Lower lobe of right lung (tissue), 2 donors: ENCODE results near the gene SPRY2. TPM values are rescaled to one million over a fixed set of nuclear protein-coding genes. Genes with fewer than 3 reads are reported as not detected.

Experiments
- ATAC-seq, 2 donors: fragments of 200-7000 bp; cut with Tn5 transposase; one replicate each; pipeline ENCODE4 v1.9.1; 2020 to 2022; ENCODE audit warnings: mild to moderate bottlenecking in 2 of 2, moderate library complexity in 2 of 2
- DNase-seq: peaks from one replicate; pipeline ENCODE4 v3.0.0-alpha.2; 2020
- H3K27ac ChIP-seq: fragments of 200-600 bp; one replicate; pipeline ENCODE4 v1.8.0; 2022
- H3K27me3 ChIP-seq: fragments of 200-600 bp; one replicate; pipeline ENCODE4 v1.8.0; 2022; ENCODE audit warnings: low read depth
- H3K36me3 ChIP-seq: fragments of 200-600 bp; one replicate; pipeline ENCODE4 v1.8.0; 2022; ENCODE audit warnings: mild to moderate bottlenecking
- H3K4me1 ChIP-seq: fragments of 200-600 bp; one replicate; pipeline ENCODE4 v1.8.0; 2022
- H3K4me3 ChIP-seq: fragments of 200-600 bp; one replicate; pipeline ENCODE4 v1.8.0; 2022; ENCODE audit warnings: mild to moderate bottlenecking
- H3K9me3 ChIP-seq: fragments of 200-600 bp; one replicate; pipeline ENCODE4 v1.8.0; 2022
- intact Hi-C: fragments of 100-400 bp; cut with DNase I; formaldehyde crosslinking; loops from one replicate; pipeline ENCODE4 v1.11.0; 2022
- total RNA-seq: library from RNA; stranded (reverse); fragmentation: NEBNext Ultra II Directional; extraction: Animal tissue kit (Norgen Biotek cat#: 25700); gene quantifications from one replicate; pipeline ENCODE4 v1.2.1, GENCODE V29; 2021
- TF ChIP-seq, protein P1 (sequence below): fragments of 200-600 bp; IDR thresholded peaks from one replicate; pipeline ENCODE4 v1.8.0; 2022; ENCODE audit warnings: antibody characterized with exemption, mild to moderate bottlenecking
- donor health status: DM: no; HTN: yes; CAD: no; lungs with severe emphysema.

The SPRY2 gene
- total RNA-seq, 1 donor from 2014 or later = 44.6 TPM

DNA sequence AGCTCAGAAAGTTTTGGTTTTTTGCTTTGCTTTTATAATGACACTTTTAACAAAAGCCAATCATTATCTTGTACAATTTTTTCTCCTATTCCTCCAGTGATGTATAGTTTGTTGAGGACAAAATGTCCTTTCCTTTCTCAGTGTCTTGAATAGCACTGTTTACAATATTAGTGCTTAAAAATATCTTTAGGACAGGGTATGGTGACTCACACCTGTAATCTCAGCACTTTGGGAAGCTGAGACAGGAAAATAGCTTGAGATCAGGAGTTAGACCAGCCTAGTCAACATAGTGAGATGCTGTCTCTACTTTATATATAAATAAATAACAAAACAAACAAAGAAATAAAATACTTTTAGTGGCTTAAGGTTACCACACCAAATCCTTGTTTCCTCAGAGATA is 41.9 kb downstream of the SPRY2 start:
- no peaks in the 10 kb centered on the region for H3K36me3 ChIP-seq
- no peak overlapping the region for H3K27ac ChIP-seq
- ATAC-seq (no peak), DNase-seq (no peak)
- no peaks in the 10 kb centered on the region for H3K27me3 ChIP-seq
- TF ChIP-seq, protein P1, sequence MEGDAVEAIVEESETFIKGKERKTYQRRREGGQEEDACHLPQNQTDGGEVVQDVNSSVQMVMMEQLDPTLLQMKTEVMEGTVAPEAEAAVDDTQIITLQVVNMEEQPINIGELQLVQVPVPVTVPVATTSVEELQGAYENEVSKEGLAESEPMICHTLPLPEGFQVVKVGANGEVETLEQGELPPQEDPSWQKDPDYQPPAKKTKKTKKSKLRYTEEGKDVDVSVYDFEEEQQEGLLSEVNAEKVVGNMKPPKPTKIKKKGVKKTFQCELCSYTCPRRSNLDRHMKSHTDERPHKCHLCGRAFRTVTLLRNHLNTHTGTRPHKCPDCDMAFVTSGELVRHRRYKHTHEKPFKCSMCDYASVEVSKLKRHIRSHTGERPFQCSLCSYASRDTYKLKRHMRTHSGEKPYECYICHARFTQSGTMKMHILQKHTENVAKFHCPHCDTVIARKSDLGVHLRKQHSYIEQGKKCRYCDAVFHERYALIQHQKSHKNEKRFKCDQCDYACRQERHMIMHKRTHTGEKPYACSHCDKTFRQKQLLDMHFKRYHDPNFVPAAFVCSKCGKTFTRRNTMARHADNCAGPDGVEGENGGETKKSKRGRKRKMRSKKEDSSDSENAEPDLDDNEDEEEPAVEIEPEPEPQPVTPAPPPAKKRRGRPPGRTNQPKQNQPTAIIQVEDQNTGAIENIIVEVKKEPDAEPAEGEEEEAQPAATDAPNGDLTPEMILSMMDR = no peak
- intact Hi-C loops = no loop called here
- no peaks in the 10 kb centered on the region for H3K4me1 ChIP-seq
- H3K4me3 ChIP-seq = no peak overlapping the region
- H3K9me3 ChIP-seq = no peaks in the 10 kb centered on the region

DNA sequence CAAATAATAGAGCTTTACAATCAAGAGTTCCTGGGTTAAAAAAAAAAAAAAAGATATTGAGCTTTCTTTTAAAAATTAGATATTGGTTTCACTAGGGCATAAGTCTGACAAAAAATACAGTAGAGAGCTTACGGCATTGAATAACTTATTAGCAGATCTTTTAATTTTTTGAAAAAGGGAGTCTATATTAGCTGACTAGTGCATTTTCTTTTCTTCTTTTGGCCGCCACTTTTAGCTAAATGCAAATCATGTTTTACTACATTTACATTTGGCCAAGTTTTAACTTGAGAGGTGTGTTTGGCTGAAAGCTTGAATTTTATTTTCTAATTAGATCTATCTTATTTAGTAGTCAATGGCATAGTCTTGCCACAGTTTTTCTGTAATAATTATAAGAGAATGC is 43.4 kb downstream of the SPRY2 start:
- no peak for DNase-seq
- TF ChIP-seq, protein P1 = no peak

DNA sequence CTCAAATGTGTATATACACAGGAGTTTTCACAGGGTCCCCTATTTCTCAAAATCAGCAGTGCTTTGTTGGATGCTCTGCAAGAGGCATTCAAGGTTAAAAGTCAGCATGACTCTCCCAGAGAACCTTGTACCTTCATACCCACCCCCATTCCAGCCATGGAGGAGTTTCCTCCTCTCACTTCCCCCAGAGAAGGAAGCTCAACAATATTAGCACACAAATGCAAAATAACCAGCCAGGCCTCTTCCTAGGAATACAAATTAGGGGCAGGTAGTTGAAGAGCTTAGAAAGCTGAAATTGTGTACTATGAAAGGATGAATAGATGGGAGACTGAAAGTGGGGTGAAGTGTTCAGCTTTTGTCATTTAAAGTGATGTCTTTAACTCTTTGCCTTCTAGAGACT is 43.8 kb downstream of the SPRY2 start:
- no peaks in the 10 kb centered on the region for H3K27me3 ChIP-seq
- no peak overlapping the region for H3K27ac ChIP-seq
- TF ChIP-seq, protein P1 = no peak
- no peaks in the 10 kb centered on the region for H3K9me3 ChIP-seq
- H3K4me3 ChIP-seq = no peak overlapping the region
- no peak for DNase-seq
- H3K36me3 ChIP-seq = no peaks in the 10 kb centered on the region
- no peak for ATAC-seq
- H3K4me1 ChIP-seq = no peaks in the 10 kb centered on the region
- intact Hi-C loops = no loop called here

More for the DNA sequence above, 43.4 kb downstream of the SPRY2 start:
- H3K27ac ChIP-seq = no peak overlapping the region
- no peak overlapping the region for H3K4me3 ChIP-seq
- no peaks in the 10 kb centered on the region for H3K36me3 ChIP-seq
- intact Hi-C loops = no loop called here
- no peak for ATAC-seq
- no peaks in the 10 kb centered on the region for H3K4me1 ChIP-seq
- no peaks in the 10 kb centered on the region for H3K27me3 ChIP-seq
- no peaks in the 10 kb centered on the region for H3K9me3 ChIP-seq

DNA sequence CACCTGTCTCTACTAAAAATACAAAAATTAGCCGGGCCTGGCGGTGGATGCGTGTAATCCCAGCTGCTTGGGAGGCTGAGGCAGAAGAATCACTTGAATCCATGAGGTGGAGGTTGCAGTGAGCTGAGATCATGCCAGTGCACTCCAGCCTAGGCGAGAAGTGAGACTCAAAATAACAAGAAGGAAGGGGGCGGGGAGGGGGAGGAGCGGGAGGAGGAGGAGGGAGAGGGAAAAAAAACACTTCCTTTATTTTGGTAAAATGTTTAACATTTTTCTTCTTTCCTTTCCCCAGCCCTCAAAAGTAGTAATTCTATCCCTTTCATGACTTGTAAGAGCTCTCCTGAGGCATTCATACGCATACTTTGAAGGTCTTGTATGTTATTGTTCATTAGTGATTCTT is 44.3 kb downstream of the SPRY2 start:
- no peaks in the 10 kb centered on the region for H3K36me3 ChIP-seq
- no peaks in the 10 kb centered on the region for H3K9me3 ChIP-seq
- TF ChIP-seq, protein P1 = no peak
- H3K27me3 ChIP-seq = no peaks in the 10 kb centered on the region
- ATAC-seq (no peak), DNase-seq (no peak)
- no peak overlapping the region for H3K27ac ChIP-seq
- no peaks in the 10 kb centered on the region for H3K4me1 ChIP-seq
- intact Hi-C loops = no loop called here
- no peak overlapping the region for H3K4me3 ChIP-seq

DNA sequence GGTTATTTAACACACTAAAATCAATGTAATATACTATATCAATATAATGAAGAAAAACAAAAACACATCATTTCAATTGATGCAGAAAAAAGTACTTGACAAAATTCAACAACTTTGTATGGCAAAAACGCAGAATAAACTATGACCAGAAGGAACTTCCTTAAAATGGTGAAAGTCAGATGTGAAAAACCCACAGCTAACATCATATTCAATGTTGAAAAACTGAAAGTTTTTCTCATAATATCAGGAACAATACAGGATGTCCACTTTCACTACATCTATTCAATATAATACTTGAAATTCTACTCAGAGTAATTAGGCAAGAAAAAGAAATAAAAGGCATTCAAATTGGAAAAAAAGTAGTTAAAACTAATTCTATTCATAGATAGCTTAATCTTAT is 50.3 kb downstream of the SPRY2 start:
- TF ChIP-seq, protein P1 = no peak
- H3K27ac ChIP-seq = no peak overlapping the region
- ATAC-seq (no peak), DNase-seq (no peak)
- H3K4me1 ChIP-seq = no peaks in the 10 kb centered on the region
- no peak overlapping the region for H3K4me3 ChIP-seq
- intact Hi-C loops = no loop called here
- H3K27me3 ChIP-seq = no peaks in the 10 kb centered on the region
- H3K36me3 ChIP-seq = no peaks in the 10 kb centered on the region
- peaks cover 5% of the 10 kb centered on the region for H3K9me3 ChIP-seq
